Transverse colon (tissue), 4 donors: Measurements from ENCODE around the gene RNF19B.

ENCODE experiments used
- POLR2A ChIP-seq: fragments of 450-650 bp; IDR thresholded peaks from one replicate; pipeline ENCODE4 v1.6.1; 2016; ENCODE audit warnings: antibody characterized with exemption, mild to moderate bottlenecking, moderate library complexity
- POLR2AphosphoS5 ChIP-seq, 3 donors: sonication (generic); formaldehyde crosslinking; IDR thresholded peaks; one replicate each; pipeline ENCODE4 v1.6.1; 2016; ENCODE audit warnings: antibody characterized with exemption in 3 of 3
- TF ChIP-seq, protein P1 (sequence below), 5 experiments: fragments of 200-600 bp in 3 of 5; fragments of 450-650 bp in 2 of 5; sonication (generic) in 3 of 5; IDR thresholded peaks; 1 replicate in 2 of 5; 2 replicates in 3 of 5; pipeline ENCODE4 v1.5.1; 2016 to 2017; ENCODE audit warnings: antibody characterized with exemption in 5 of 5, inconsistent platforms in 3 of 5, mild to moderate bottlenecking in 2 of 5, moderate library complexity in 1 of 5

DNA sequence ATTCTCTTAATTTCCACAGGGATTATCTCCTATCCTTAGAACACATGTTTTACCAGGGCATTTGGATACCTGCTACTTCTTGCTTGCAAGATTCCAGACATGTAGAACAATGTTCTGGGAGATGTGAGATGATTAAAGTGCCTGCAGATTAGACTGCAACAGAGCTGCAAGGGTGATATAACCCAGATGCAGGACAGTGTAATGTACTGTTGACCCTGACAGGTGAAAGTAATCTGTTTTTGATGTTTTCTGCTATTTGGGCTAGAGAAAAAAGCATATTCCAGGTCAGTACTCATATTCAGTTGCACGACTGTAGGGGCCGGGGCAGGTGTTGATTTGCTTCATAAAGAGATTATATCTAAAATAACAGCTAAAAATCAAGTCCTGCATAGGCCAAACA is 36.3 kb downstream of the RNF19B start:
- TF ChIP-seq, protein P1, sequence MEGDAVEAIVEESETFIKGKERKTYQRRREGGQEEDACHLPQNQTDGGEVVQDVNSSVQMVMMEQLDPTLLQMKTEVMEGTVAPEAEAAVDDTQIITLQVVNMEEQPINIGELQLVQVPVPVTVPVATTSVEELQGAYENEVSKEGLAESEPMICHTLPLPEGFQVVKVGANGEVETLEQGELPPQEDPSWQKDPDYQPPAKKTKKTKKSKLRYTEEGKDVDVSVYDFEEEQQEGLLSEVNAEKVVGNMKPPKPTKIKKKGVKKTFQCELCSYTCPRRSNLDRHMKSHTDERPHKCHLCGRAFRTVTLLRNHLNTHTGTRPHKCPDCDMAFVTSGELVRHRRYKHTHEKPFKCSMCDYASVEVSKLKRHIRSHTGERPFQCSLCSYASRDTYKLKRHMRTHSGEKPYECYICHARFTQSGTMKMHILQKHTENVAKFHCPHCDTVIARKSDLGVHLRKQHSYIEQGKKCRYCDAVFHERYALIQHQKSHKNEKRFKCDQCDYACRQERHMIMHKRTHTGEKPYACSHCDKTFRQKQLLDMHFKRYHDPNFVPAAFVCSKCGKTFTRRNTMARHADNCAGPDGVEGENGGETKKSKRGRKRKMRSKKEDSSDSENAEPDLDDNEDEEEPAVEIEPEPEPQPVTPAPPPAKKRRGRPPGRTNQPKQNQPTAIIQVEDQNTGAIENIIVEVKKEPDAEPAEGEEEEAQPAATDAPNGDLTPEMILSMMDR (IDR thresholded peaks at IDR 0.05), result no peak
- TF ChIP-seq POLR2A (no peak), POLR2AphosphoS5 (IDR thresholded peaks at IDR 0.05) (no peak)
